ENCODE results near the gene SCNN1A.

SCNN1A gene

GRCh38 chr12:6337958-6338433, 37.4 kb downstream of the SCNN1A start:
- TF ChIP-seq CTCF (IDR thresholded peaks at IDR 0.05; ENCODE audit: low read depth, low read length, missing control alignments), result no peak
- in situ Hi-C loops (cut with HindIII; ENCODE audit: low sequenced_read_pairs), result no loop called here
- H3K4me3 ChIP-seq (ENCODE audit: low read depth, low read length), result peak overlapping the region; percentile 99
- no peak for DNase-seq (ENCODE audit: low read depth)

- no peak for DNase-seq (ENCODE audit: low read depth)
- in situ Hi-C loops (cut with HindIII; ENCODE audit: low sequenced_read_pairs), result no loop called here
- TF ChIP-seq CTCF (IDR thresholded peaks at IDR 0.05; ENCODE audit: low read depth, low read length, missing control alignments), result no peak
- peak overlapping the region; percentile 99 for H3K4me3 ChIP-seq (ENCODE audit: low read depth, low read length)
Measured at GRCh38 chr12:6336889-6337853, 38.2 kb downstream of the SCNN1A start.

GRCh38 chr12:6336079-6336888, 39.1 kb downstream of the SCNN1A start:
- H3K4me3 ChIP-seq (ENCODE audit: low read depth, low read length), result peak overlapping the region; percentile 99
- in situ Hi-C loops (cut with HindIII; ENCODE audit: low sequenced_read_pairs), result no loop called here
- TF ChIP-seq CTCF (IDR thresholded peaks at IDR 0.05; ENCODE audit: low read depth, low read length, missing control alignments), result no peak
- peak; percentile 98 for DNase-seq (ENCODE audit: low read depth)

- in situ Hi-C loops (cut with HindIII; ENCODE audit: low sequenced_read_pairs), result no loop called here
- DNase-seq (ENCODE audit: low read depth), result peak; percentile 36
- H3K4me3 ChIP-seq (ENCODE audit: low read depth, low read length), result peak overlapping the region; percentile 99
- TF ChIP-seq CTCF (IDR thresholded peaks at IDR 0.05; ENCODE audit: low read depth, low read length, missing control alignments), result peak; percentile 64
Measured at GRCh38 chr12:6335451-6336078, 39.8 kb downstream of the SCNN1A start.

GRCh38 chr12:6334940-6335450, 40.4 kb downstream of the SCNN1A start:
- peak overlapping the region; percentile 99 for H3K4me3 ChIP-seq (ENCODE audit: low read depth, low read length)

More at GRCh38 chr12:6334940-6335450, 40.4 kb downstream of the SCNN1A start:
- in situ Hi-C loops (cut with HindIII; ENCODE audit: low sequenced_read_pairs), result no loop called here
- TF ChIP-seq CTCF (IDR thresholded peaks at IDR 0.05; ENCODE audit: low read depth, low read length, missing control alignments), result no peak
- DNase-seq (ENCODE audit: low read depth), result no peak

Data from astrocyte of the cerebellum (primary cell).